Trophoblast cell (in vitro differentiated cells and primary cell): ENCODE results near the gene MS4A3.

Experiments used
- DNase-seq, 2 donors: peaks; one replicate each; pipeline ENCODE4 v3.0.0-alpha.2; 2016
- H2AFZ ChIP-seq: 2 replicates; pipeline ENCODE4 v1.6.1; 2013; ENCODE audit warnings: low read length, moderate library complexity, mild to moderate bottlenecking; ENCODE audit not compliant: insufficient read depth, poor library complexity
- H2AK5ac ChIP-seq: 2 replicates; pipeline ENCODE4 v1.6.1; 2013; ENCODE audit warnings: mild to moderate bottlenecking, low read length
- H2BK120ac ChIP-seq: 2 replicates; pipeline ENCODE4 v1.6.1; 2013; ENCODE audit warnings: low read length, mild to moderate bottlenecking, moderate library complexity; ENCODE audit not compliant: insufficient read depth, poor library complexity
- H2BK12ac ChIP-seq: 2 replicates; pipeline ENCODE4 v1.6.1; 2013; ENCODE audit warnings: mild to moderate bottlenecking, low read length, moderate library complexity
- H2BK5ac ChIP-seq: 2 replicates; pipeline ENCODE4 v1.6.1; 2013; ENCODE audit warnings: low read length, low read depth, moderate library complexity, mild to moderate bottlenecking; ENCODE audit not compliant: poor library complexity
- H3K14ac ChIP-seq: 2 replicates; pipeline ENCODE4 v1.6.1; 2013; ENCODE audit warnings: mild to moderate bottlenecking, low read length
- H3K18ac ChIP-seq: 2 replicates; pipeline ENCODE4 v1.6.1; 2013; ENCODE audit warnings: mild to moderate bottlenecking, low read length
- H3K23ac ChIP-seq: 2 replicates; pipeline ENCODE4 v1.6.1; 2013; ENCODE audit warnings: low read length
- H3K27ac ChIP-seq: 2 replicates; pipeline ENCODE4 v1.5.1; 2013; ENCODE audit warnings: low read depth, mild to moderate bottlenecking, inconsistent platforms, low read length, moderate library complexity
- H3K27me3 ChIP-seq: 2 replicates; pipeline ENCODE4 v1.6.1; 2013; ENCODE audit warnings: inconsistent platforms, mild to moderate bottlenecking, low read length, moderate library complexity; ENCODE audit not compliant: insufficient read depth
- H3K36me3 ChIP-seq, 2 experiments: 1 replicate in 1 of 2; 2 replicates in 1 of 2; pipeline ENCODE4 v1.6.1; 2013; ENCODE audit warnings: low read length in 2 of 2, mild to moderate bottlenecking in 2 of 2, moderate library complexity in 1 of 2; ENCODE audit not compliant: insufficient read depth in 2 of 2, control insufficient read depth in 1 of 2
- H3K4ac ChIP-seq: 2 replicates; pipeline ENCODE4 v1.6.1; 2013; ENCODE audit warnings: low read depth, mild to moderate bottlenecking, low read length, moderate library complexity
- H3K4me1 ChIP-seq, 2 experiments: 1 replicate in 1 of 2; 2 replicates in 1 of 2; pipeline ENCODE4 v1.6.1; 2013; ENCODE audit warnings: low read length in 2 of 2, mild to moderate bottlenecking in 2 of 2, moderate library complexity in 1 of 2; ENCODE audit not compliant: insufficient read depth in 2 of 2, control insufficient read depth in 1 of 2
- H3K4me2 ChIP-seq: 2 replicates; pipeline ENCODE4 v1.6.1; 2013; ENCODE audit warnings: inconsistent platforms, mild to moderate bottlenecking, low read length, moderate library complexity
- H3K4me3 ChIP-seq: 2 replicates; pipeline ENCODE4 v1.5.1; 2013; ENCODE audit warnings: mild to moderate bottlenecking, low read depth, low read length, inconsistent platforms
- H3K79me1 ChIP-seq: one replicate; pipeline ENCODE4 v1.6.1; 2013; ENCODE audit warnings: low read length
- H3K79me2 ChIP-seq: 2 replicates; pipeline ENCODE4 v1.6.1; 2013; ENCODE audit warnings: low read length, mild to moderate bottlenecking; ENCODE audit not compliant: control insufficient read depth, insufficient read depth, poor library complexity
- H3K9ac ChIP-seq: 2 replicates; pipeline ENCODE4 v1.6.1; 2013; ENCODE audit warnings: mild to moderate bottlenecking, low read length
- H3K9me3 ChIP-seq: 2 replicates; pipeline ENCODE4 v1.6.1; 2013; ENCODE audit warnings: low read depth, mild to moderate bottlenecking, control low read depth, inconsistent platforms, low read length; ENCODE audit not compliant: insufficient read depth
- H4K12ac ChIP-seq: 2 replicates; pipeline ENCODE4 v1.6.1; 2013; ENCODE audit warnings: low read depth, mild to moderate bottlenecking, low read length, moderate library complexity
- H4K8ac ChIP-seq: 2 replicates; pipeline ENCODE4 v1.6.1; 2013; ENCODE audit warnings: low read depth, mild to moderate bottlenecking, low read length, moderate library complexity
- H4K91ac ChIP-seq: one replicate; pipeline ENCODE4 v1.6.1; 2013; ENCODE audit warnings: low read depth, mild to moderate bottlenecking, low read length, moderate library complexity
- WGBS: extraction: QIAGEN DNeasy Blood & Tissue Kit; methylation state at CpG from one replicate; pipeline ENCODE4 v1.1.7; 2013; ENCODE audit warnings: missing lambda C conversion rate; ENCODE audit not compliant: insufficient read length, insufficient coverage; ENCODE audit errors: extremely low coverage; 5-methylcytosine and 5-hydroxymethylcytosine counted together

MS4A3 gene

DNA sequence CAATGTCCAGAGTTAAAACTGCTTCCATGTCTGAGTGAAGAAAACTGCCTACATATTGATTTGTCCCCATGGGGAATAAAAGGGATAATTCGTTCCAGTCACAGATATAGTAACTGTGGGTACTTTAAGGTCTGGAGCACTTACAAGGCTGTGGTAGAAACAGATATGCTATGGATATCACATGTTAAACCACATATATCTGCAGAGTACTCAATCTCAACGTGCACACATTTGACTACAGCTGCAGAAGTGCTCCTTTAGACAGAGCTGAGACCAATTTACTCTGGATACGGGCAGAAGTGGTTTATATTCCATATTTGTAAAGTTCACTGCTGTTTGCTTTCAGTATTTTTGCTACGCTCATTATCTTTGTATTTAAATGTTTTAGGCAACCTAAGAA is 22.3 kb downstream of the MS4A3 start:
- no peak for DNase-seq
- H3K4ac ChIP-seq = no peak overlapping the region
- H3K79me1 ChIP-seq = no peaks in the 10 kb centered on the region
- H2AK5ac ChIP-seq = no peak overlapping the region
- no peak overlapping the region for H2AFZ ChIP-seq
- H2BK12ac ChIP-seq = no peak overlapping the region
- H2BK120ac ChIP-seq = no peak overlapping the region
- H3K4me3 ChIP-seq = no peak overlapping the region
- H3K4me2 ChIP-seq = no peak overlapping the region
- H3K36me3 ChIP-seq = peaks cover 0 to under 1% of the 10 kb centered on the region in 2 experiments
- no peak overlapping the region for H4K8ac ChIP-seq
- no CpG with 5 or more reads among the region's 4 CpGs for WGBS
- no peak overlapping the region for H3K18ac ChIP-seq
- H3K79me2 ChIP-seq = no peaks in the 10 kb centered on the region
- no peak overlapping the region for H3K14ac ChIP-seq
- H4K12ac ChIP-seq = no peak overlapping the region
- H3K9ac ChIP-seq = no peak overlapping the region
- H3K23ac ChIP-seq = no peak overlapping the region
- no peaks in the 10 kb centered on the region for H3K27me3 ChIP-seq
- no peaks in the 10 kb centered on the region for H3K4me1 ChIP-seq
- no peaks in the 10 kb centered on the region for H3K9me3 ChIP-seq
- H2BK5ac ChIP-seq = no peak overlapping the region
- H3K27ac ChIP-seq = no peak overlapping the region
- no peak overlapping the region for H4K91ac ChIP-seq

DNA sequence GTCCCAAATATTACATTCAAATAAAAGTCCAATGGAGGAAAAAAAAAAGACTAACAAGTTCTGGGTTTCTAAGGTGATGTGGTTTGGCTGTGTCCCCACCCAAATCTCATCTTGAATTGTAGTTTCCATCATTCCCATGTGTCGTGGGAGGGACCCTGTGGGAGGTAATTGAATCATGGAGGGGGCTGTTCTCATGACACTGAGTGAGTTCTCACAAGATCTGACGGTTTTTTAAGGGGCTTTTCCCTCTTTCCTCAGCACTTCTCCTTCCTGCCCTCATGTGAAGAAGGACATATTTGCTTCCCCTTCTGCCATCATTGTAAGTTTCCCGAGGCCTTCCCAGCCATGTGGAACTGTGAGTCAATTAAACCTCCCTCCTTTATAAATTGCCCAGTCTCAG is 24.1 kb downstream of the MS4A3 start:
- no peaks in the 10 kb centered on the region for H3K36me3 ChIP-seq
- H4K8ac ChIP-seq = no peak overlapping the region
- H4K12ac ChIP-seq = no peak overlapping the region
- H3K79me1 ChIP-seq = no peaks in the 10 kb centered on the region
- no peak overlapping the region for H3K9ac ChIP-seq
- DNase-seq = no peak
- no peak overlapping the region for H2BK5ac ChIP-seq
- H3K4ac ChIP-seq = no peak overlapping the region
- H3K23ac ChIP-seq = no peak overlapping the region
- H3K27me3 ChIP-seq = no peaks in the 10 kb centered on the region
- no peak overlapping the region for H4K91ac ChIP-seq
- no peak overlapping the region for H2BK120ac ChIP-seq
- H3K27ac ChIP-seq = no peak overlapping the region
- no peak overlapping the region for H2AK5ac ChIP-seq
- H2BK12ac ChIP-seq = no peak overlapping the region
- no peak overlapping the region for H3K4me3 ChIP-seq
- no peak overlapping the region for H3K14ac ChIP-seq
- H3K9me3 ChIP-seq = no peaks in the 10 kb centered on the region
- H2AFZ ChIP-seq = no peak overlapping the region
- H3K4me1 ChIP-seq = no peaks in the 10 kb centered on the region
- H3K79me2 ChIP-seq = no peaks in the 10 kb centered on the region
- H3K4me2 ChIP-seq = no peak overlapping the region
- WGBS = no CpG with 5 or more reads among the region's 3 CpGs
- H3K18ac ChIP-seq = no peak overlapping the region

DNA sequence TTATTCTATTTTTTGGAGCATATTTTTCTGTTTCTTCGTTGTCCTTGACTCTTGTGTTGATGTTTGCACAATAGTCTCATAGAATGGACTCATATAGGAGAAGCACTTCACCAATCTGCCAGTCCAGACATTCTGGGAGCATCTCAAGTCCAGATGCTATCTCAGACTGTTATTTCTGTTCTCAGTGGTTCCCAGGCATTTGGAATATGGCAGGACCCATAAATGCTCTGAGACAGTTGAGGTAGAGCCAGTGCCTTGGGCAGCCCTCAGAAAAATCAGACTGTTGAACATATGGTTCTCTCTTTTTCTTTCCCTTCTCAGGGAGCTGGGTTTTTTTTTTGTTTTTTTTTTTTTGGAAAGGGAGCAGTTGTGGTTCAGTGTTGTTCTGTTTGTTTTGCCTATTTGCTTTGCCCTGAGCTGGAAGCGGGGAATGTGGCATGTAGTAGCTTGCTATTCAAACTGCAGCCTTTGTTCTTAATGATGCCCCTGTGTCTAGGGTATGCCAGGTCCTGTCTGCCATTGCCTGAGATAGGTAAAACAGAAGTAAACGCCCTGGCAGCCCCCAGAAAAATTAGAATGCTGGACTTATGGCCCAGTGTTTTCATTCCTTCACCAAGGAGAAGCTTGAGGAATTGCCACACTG is 28.3 kb downstream of the MS4A3 start:
- H3K79me1 ChIP-seq = no peaks in the 10 kb centered on the region
- H2AFZ ChIP-seq = no peak overlapping the region
- H3K36me3 ChIP-seq = no peaks in the 10 kb centered on the region
- no peaks in the 10 kb centered on the region for H3K27me3 ChIP-seq
- no peak overlapping the region for H4K8ac ChIP-seq
- no peak overlapping the region for H3K14ac ChIP-seq
- no peak overlapping the region for H3K9ac ChIP-seq
- no peak overlapping the region for H2BK120ac ChIP-seq
- no peak overlapping the region for H4K12ac ChIP-seq
- H3K23ac ChIP-seq = no peak overlapping the region
- H4K91ac ChIP-seq = no peak overlapping the region
- no peak overlapping the region for H3K4ac ChIP-seq
- no peaks in the 10 kb centered on the region for H3K4me1 ChIP-seq
- H2BK12ac ChIP-seq = no peak overlapping the region
- WGBS = no CpG with 5 or more reads among the region's 3 CpGs
- H2AK5ac ChIP-seq = no peak overlapping the region
- no peak overlapping the region for H3K27ac ChIP-seq
- no peak overlapping the region for H3K4me3 ChIP-seq
- no peaks in the 10 kb centered on the region for H3K79me2 ChIP-seq
- H2BK5ac ChIP-seq = no peak overlapping the region
- no peaks in the 10 kb centered on the region for H3K9me3 ChIP-seq
- no peak for DNase-seq
- H3K18ac ChIP-seq = no peak overlapping the region
- no peak overlapping the region for H3K4me2 ChIP-seq

DNA sequence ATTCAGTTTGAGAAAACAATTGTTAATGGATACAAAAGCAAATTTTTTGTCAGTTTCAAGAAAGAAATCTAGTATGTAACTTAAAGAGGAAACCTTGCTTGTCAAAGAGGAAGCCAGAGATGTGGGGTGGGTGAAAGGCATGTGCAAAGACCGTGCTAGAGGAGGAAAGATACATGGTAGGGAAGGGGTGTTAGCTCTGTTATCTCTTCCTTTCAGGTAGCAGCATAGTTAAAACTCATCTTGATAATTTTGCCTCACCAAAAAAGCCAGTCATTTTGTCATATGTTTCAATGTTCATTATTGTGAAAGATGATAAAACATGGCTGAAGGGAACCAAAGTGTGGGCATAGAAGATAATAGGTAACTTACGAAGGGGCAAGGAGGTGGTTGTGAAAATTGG is 29.4 kb downstream of the MS4A3 start:
- H2BK12ac ChIP-seq = no peak overlapping the region
- H3K36me3 ChIP-seq = no peaks in the 10 kb centered on the region
- no peak overlapping the region for H3K9ac ChIP-seq
- no peaks in the 10 kb centered on the region for H3K27me3 ChIP-seq
- no peak for DNase-seq
- no peaks in the 10 kb centered on the region for H3K9me3 ChIP-seq
- H2AK5ac ChIP-seq = no peak overlapping the region
- H2BK120ac ChIP-seq = no peak overlapping the region
- no peak overlapping the region for H3K14ac ChIP-seq
- no peak overlapping the region for H3K4me3 ChIP-seq
- no peak overlapping the region for H4K8ac ChIP-seq
- H3K18ac ChIP-seq = no peak overlapping the region
- H3K79me1 ChIP-seq = no peaks in the 10 kb centered on the region
- no peak overlapping the region for H4K12ac ChIP-seq
- H3K4ac ChIP-seq = no peak overlapping the region
- H3K23ac ChIP-seq = no peak overlapping the region
- H3K79me2 ChIP-seq = no peaks in the 10 kb centered on the region
- no peak overlapping the region for H3K27ac ChIP-seq
- WGBS = no CpG with 5 or more reads among the region's 2 CpGs
- H3K4me2 ChIP-seq = no peak overlapping the region
- H3K4me1 ChIP-seq = no peaks in the 10 kb centered on the region
- H4K91ac ChIP-seq = no peak overlapping the region
- H2AFZ ChIP-seq = no peak overlapping the region
- H2BK5ac ChIP-seq = no peak overlapping the region
